Measurements from ENCODE around the gene EOGT. TPM values are rescaled to one million over a fixed set of nuclear protein-coding genes. Genes with fewer than 3 reads are reported as not detected.

Gene EOGT
- total RNA-seq (2014; rRNA removed; shearing (Covaris generic)), result 5.4 and 6.6 TPM in 2 replicates

DNA sequence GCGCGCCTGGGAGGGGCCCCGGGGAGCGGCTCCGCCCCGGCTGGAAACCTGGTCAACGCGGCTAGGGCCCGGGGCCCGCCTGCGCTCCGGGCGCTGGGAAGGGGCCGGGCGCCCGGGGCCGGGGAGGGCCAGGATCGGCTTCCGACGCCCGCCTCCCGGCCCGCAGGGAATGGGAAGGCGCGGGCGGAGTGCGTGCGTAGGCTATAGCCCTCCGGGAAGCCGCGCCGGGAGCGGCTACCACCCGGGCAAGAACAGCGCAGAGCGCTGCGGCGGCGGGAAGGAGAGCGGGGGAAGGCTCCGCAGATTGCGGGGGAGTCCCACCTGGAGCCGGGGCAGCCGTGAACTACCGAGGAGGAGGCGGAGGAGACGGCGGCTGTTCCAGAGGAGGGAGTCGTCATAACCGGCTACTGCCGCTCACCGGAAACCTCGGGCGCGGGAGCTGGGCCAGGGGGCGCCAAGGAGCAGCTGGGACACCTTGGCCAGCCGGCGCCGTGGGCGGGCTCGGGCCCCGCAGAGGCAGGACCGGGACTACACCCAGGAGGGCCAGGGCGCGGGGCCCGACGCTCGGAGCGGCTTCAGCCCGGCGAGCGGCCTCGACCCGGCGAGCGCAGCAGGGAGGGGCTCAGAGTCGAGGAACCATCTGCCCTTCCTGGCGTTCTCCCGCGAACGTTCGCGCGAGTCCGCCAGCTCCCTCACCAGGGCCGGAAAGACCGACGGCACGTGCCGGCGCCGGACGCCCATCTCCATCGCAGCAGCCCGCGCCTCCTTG, at the start of gene EOGT:
Gene EOGT (minus strand): TSS at position 432 of the 769 bp plus-strand sequence. CDS start 3,838 bp downstream, outside the sequence.
- DNase-seq (ENCODE audit: low spot score), result peak; percentile 84

DNA sequence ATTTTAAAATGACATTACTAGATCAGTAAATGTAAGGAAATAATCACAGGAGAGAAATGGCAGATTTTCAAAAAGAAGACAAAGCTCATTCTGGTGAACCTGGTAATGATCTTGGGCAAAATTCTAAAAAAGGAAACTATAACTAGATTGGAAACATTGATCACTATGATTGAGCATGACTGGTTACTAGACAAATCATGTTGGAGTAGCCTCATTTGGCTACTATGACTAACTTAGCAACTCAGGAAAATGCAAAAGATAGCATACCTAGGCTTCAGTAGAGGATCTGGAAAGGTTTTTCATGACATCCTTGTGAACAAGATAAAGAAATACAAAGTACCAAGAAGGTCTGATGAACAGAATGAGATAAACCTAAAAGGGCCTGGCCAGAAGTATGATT, 46.2 kb upstream of the EOGT start:
- no peak for DNase-seq (ENCODE audit: low spot score)

DNA sequence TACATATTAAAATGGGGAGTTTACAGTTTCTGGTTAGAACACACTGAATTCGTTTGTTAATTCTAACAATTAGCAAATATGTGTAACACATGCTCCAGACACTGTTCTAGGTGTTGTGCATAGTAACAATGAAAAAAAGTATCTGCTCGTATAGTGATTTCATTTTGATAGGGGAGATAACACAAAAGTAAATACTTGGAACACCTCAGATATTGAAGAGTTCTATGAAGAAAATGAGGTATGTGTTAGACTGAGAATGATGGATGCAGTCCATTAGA, 45.4 kb upstream of the EOGT start:
- DNase-seq (ENCODE audit: low spot score), result no peak

DNA sequence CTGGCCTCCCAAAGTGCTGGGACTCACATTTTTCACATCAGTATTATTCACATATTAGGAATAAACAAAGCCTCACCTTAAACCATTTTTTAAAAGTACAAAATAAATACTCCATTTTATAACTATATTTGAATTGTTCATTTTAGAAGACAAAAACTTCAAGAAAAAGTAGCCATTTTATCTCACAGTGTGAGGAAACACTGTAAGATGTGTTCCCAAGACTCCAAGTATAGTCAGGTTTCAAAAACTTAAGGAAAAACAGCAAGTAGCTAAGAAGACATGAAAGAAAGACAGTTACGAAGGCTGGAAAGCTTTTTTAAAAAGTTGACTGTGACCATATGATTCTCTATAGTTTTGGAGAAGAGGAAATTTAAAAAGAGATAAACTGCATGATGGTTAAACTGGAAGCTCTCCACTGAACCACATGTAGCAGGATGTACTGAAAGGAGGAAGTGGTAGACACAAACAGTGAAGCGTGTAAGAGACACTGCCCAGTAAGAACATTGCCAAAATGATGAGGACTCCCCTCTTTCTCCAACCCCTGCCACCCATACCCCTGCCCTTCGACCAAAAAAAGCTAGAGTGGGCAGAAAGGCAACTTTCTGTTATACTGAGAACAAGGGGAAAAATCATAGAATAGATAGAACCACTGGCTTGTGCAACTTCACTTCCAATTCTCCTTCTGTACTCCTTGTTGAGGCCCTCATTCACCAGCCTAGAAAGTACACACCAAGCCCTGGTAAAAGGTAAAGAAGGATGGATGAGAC, 44.9 kb upstream of the EOGT start:
- DNase-seq (ENCODE audit: low spot score), result no peak

DNA sequence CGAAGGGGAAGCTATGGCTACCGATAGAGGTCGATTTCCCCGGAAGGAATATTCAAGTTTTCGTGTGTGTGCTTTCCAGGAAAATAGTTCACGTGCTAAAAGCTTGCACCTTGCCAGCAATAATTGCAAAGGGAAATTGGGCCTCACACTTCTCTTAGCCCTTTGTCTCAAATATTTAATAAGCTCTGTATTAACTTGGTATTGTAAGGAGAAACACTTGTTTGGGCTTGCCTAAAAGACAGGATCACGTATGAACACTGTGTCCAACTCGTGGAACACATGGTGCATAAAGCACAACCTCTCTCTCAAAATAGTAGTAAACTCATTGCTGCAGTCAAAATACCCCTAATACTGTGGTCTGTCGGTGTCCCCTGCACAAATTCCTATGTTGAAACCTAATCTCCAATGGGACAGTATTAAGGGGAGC, 39.0 kb upstream of the EOGT start:
- no peak for DNase-seq (ENCODE audit: low spot score)

DNA sequence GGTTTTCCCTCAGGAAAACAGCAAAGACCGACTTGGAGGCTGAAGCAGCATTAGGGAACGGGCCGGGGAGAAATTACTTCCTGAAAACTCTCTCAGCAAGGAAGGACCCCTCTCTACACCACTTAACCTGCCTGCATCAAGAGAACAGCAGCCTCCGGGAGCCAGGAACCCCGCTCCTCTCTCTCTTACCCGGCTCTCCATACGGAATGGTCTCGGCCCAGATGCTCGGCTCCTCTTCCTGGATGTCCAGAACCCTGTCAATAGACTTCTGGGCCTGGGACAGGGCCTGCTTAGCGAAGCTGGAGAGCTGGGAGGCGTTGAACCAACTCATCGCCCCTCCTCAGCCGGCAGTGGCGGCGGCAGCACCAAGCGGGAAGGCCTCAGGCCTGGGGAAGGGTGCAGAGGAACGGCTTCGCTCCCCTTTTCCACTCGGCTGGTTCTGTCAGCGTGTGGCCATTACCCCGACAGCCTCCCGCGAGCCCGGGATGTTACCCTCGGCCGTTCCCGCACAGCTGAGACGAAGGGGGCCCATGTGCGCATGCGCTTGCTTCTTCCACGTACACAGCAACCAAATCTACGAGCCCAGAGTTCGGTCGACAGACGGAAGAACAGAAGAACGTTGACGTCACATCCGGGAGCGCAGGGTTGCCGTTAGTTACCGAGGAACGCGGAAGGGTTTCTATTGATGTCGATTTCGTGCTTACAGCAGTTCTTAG, 38.4 kb upstream of the EOGT start, which contains the start of gene TMF1:
Gene TMF1 (minus strand): TSS at position 578 of the 716 bp plus-strand sequence. CDS start 247 bp downstream, at position 331.
- peak; percentile 95 for DNase-seq (ENCODE audit: low spot score)

DNA sequence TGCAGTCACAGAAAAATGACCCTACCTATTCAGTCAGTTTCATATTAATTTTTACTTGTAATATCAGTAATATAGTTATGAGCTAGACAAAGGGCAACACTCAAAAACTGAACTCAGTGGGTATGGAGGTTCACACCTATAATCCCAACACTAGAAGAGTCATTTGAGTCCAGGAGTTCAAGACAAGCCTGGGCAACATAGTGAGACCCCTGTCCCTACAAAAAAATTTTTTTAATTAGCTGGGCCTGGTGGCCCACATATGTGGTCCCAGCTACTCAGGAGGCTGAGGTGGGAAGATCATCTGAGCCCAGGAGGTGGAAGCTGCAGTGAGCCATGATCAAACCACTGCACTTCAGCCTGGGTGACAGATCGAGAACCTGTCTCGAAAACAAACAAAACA, 35.5 kb upstream of the EOGT start:
- no peak for DNase-seq (ENCODE audit: low spot score)

DNA sequence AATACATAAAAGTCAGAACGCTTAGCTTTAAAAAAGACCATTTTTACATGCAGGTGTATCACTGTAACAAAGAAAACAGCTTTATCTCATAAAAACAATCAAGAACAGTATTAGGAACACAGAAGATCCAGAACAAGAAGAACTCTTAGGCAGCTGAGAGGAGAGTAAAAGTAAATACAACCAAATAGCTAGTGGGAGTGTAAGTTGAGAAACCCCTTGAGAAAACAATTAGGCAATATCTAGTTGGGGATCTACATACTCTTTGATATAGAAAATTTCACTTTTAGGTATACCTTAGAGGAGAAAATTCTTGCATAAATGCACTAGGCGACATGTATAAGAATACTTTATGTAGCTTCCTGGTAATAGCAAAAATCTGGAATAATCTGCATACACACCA, 31.1 kb upstream of the EOGT start:
- no peak for DNase-seq (ENCODE audit: low spot score)

DNA sequence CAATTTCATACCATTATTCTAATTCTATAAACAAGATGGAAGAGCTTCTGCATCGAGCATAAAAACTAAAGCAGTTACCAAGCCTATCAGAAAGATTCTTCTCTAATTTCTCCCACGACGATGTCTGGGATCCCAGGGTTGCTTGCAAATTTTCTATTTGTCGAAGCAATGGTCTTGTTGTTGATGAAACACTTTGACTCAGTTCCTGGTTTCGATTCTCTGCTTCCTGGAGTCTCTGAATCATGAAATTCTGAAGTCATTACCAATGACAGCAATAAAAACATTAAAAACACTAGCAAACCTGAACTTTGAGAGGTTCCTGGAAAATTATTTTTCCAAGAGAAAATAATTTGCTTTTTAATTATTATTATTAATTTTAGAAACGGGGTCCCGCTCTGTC, 20.0 kb upstream of the EOGT start:
- no peak for DNase-seq (ENCODE audit: low spot score)

DNA sequence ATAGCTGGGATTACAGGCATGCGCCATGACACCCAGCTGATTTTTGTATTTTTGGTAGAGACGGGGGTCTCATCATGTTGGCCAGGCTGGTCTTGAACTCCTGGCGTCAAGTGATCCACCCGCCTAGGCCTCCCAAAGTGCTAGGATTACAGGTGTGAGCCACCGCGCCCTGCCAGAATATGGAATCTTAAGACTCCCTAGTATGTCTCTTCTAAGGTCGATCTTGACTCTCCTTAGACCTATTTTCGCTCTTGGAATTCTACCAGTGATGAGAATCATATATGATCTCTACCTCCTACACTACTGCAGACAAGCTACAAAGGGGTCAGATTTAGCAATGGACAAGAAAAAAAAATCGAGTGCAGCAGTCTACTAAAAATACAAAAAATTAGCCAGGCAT, 19.3 kb upstream of the EOGT start:
- no peak for DNase-seq (ENCODE audit: low spot score)

DNA sequence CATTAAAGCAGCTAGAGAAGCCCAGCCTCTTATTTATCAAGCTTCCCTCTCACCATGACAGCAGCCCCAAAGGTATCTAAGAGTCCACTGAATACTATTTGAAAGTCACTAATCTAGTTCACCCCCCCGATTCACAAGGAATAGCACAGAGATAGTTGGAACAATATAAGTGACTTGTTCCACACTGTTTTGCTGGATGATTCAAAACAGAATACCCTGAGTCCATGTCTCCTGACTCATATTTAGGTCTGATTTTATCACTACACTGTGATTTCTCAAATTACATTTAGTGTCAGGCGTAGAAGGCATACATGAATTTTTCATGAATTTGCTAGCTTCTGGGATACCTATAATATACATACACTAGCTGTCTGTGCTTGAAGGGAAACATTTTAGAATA, 18.7 kb upstream of the EOGT start:
- no peak for DNase-seq (ENCODE audit: low spot score)

DNA sequence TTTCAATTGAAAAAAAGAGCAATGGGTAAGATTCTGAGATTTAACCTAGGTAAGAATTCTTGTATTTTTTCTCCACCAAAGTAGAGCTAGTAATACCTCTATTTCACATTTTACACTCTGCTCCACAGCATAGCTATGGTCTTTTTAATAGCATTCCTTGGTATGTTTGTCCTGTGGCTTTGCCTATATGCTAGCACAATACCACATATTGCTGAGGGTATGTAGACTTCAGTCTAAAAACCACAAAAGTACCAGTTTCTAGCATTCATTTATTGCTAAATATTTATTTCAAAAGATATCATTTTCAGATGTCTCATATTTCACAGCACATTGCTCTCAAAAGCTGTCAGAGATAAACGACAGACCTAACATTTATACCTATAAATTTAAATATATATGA, 18.2 kb upstream of the EOGT start:
- DNase-seq (ENCODE audit: low spot score), result no peak

DNA sequence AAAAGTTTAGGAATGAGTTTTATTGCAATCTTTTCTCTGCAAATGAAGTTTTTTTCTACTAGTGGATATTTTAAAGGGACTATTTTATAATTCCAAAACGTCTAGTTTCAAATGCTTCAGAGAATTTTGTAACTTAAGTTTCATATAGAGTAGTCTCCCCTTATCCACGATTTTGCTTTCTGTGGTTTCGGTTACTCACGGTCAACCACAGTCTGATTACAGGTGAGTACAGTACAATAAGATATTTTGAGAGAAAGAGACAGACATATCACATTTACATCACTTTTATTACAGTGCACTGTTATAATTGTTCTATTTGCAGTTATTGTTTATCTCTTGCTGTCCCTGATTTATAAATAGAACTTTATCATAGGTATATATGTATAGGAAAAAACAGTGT, 7.4 kb upstream of the EOGT start:
- DNase-seq (ENCODE audit: low spot score), result no peak

DNA sequence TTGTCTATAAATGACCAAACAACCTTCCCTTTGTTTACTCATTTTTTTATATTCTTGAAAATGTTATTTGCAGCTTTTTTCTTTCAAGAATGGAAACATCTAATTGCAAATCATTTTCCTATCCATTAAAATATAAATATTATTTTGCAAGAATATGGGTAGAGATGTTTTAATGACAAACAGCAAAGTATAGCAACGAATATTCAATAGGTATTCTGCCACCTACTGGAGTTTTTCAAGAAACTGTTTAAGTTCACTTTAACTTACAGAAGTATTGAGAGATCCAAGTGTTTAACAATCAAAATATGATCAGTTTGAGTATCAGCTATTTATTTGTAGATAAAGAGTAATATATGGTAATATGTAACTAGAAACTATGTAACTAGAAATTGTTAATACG, 6.9 kb upstream of the EOGT start:
- DNase-seq (ENCODE audit: low spot score), result no peak

DNA sequence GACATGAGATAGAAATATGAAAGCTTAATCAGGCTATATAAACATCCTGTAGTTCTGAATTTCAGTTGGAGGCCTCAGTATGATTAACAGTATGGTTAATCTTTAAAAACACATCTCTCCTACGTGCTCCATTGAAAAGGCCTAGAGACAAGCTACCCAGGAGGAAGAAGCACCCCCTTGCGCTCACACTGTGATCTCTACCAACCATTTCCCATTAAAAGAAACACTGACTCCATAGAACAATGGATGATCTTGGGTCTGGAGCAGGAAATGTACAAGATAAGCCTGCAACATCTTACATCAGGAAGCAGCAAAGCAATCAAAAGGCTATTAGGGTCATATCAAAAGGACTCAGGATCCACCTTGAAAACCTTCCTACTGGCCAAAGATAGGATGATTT, 3.4 kb upstream of the EOGT start:
- no peak for DNase-seq (ENCODE audit: low spot score)

DNA sequence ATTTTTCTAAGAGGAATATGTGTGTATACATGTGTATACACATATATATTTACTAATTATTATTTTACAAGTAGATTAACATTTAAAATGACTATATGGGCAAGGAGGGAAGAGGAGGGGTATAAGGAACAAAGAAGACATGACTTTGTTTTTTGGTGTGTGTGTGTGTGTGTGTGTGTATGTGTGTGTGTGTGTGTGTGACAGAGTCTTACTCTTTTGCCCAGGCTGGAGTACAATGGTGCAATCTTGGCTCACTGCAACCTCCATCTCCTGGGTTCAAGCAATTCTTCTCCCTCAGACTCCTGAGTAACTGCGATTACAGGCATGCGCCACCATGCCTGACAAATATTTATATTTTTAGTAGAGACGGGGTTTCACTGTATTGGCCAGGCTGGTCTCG, 2.6 kb upstream of the EOGT start:
- DNase-seq (ENCODE audit: low spot score), result no peak

DNA sequence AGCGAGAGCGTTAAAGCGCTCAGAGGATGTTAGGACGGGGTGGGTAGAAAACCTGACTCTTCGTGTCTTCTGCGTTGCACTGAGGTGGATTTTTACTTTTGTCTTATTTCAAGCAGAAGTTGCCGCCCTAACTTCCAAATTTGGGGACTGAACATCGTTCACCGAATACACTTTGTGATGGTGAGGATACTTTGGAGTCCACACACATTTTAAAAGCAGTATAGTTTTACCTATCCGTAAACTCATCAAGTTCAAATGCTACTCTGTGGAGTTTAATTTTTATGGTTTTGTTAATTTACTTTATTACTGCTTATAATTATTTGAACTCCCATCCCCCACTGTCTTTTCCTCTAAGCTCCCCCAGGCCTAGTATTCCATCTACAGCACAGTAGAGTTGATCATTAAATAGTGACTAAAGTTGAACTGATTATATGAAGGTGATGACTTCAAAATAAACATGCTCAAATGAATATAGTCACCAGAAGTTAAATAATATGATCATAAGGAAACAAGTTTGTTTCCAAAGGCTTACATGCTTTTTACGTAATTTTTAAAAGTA, 617 bp upstream of the EOGT start:
- peak; percentile 26 for DNase-seq (ENCODE audit: low spot score)

DNA sequence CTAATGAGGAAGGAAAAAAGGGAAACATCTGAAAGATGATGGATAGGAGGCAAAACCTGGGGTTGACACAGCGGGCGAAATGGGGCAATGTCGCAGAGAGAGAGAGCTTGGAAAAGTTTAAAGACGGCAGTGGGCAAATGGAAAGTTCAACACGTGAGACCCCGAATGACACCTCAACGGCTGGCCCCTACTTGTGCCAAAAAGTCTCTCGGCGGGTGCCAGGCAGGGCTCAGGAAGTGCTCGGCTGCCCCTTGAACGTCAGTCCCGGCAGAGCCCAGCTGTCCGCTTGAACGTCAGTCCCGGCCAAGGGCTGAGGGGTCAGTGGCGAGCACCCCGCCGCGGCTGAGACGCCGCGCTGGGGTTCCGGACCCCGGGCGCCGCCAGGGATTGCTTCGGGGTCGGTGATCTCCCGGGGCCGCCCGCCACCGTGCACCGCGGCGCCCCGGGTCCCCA, 658 bp downstream of the EOGT start:
- DNase-seq (ENCODE audit: low spot score), result peak; percentile 18

DNA sequence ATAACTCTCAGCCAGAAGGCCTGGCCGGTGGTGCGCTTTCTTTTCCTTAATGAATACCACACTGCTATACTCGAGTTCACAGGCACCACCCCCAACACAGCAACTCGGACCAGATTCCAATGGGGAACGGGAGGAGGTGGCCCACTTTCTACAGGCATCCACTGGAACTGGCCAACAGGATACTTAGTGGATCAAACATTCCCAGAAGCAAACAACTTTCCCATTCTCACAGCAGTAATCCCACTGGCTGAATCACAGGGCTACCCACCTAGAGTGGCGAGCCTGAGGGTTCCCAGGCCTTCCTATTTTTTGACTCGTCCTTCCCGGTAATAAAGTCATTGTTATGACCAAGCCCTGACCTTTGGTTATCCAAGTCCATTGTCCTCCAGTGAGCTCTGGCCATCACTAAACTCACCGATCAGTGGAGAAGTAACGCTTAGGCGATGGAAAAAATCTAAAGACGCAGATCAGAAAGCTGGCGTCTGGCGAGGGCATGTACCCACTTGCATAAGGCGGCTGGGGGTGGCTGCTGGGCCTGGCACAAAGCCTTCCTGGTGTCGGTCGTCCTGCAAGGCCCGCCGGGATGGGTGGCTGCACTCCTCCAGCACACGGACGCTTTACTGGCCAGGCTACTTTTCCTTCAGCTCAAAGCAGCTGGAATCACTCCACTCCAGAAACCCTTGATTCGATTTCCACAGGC, 1.2 kb downstream of the EOGT start:
- no peak for DNase-seq (ENCODE audit: low spot score)

DNA sequence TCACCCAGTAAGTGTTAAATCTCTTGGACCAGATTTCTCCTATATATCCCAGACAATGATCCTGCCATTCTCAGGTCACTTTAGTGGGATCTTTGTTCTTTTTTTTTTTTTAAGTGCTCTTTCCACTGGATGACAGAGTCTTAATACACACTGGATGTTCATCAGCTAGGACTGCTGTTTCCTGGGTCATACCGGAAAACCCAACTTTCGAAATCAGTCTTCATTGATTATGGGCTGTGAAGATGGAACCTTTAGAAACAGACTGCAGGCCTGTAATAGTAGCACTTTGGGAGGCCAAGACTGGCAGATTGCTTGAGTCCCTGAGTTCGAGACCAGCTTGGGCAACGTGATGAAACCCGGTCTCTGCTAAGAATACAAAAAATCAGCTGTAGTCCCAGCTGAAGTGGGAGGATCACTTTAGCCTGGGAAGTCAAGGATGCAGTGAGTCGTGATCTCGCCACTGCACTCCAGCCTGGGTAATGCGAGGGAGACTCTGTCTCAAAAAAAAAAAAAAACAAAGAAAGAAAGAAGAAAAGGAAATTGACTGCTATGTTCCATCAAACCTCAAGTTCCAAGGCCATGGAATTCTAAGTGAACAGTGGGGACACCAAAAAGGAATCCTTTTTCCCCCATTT, 2.3 kb downstream of the EOGT start:
- DNase-seq (ENCODE audit: low spot score), result no peak
